Prostate gland (tissue), 2 donors: ENCODE results near the gene HIVEP3.

Source experiments
- CTCF ChIP-seq, 4 experiments: fragments of 200-600 bp in 2 of 4; fragments of 450-650 bp in 2 of 4; sonication (generic) in 2 of 4; IDR thresholded peaks; 1 replicate in 3 of 4; 2 replicates in 1 of 4; pipeline ENCODE4 v1.5.1; 2016 to 2019; ENCODE audit warnings: antibody characterized with exemption in 4 of 4, mild to moderate bottlenecking in 2 of 4, moderate library complexity in 2 of 4
- POLR2A ChIP-seq: fragments of 450-650 bp; IDR thresholded peaks from one replicate; pipeline ENCODE4 v1.6.1; 2016; ENCODE audit warnings: antibody characterized with exemption, mild to moderate bottlenecking

- TF ChIP-seq CTCF (IDR thresholded peaks at IDR 0.05) (no peak), POLR2A (no peak)
Measured at GRCh38 chr1:41811051-41811795, 107.5 kb downstream of the HIVEP3 start.
